ENCODE data around the gene BRD3OS. TPM values are rescaled to one million over a fixed set of nuclear protein-coding genes. Genes with fewer than 3 reads are reported as not detected.

Gene BRD3OS
- total and polyA plus RNA-seq, 2 of the 13 experiments (the other 11 are each of a cell fraction or from before 2014, with no cell fraction given): 4.9 to 5.7 TPM

GRCh38 chr9:134066913-134067851 lies 41.9 kb downstream of the BRD3OS start (continued):
- TF ChIP-seq ZNF510 (CRISPR knock-in tag; IDR thresholded peaks at IDR 0.05; ENCODE audit: low read depth) (no peak), ETV6 (CRISPR knock-in tag; conservative IDR thresholded peaks at IDR 0.05) (no peak), ZNF138 (CRISPR knock-in tag; IDR thresholded peaks at IDR 0.05; ENCODE audit: low read depth) (no peak), ZNF670 (CRISPR knock-in tag; IDR thresholded peaks at IDR 0.05; ENCODE audit: borderline replicate concordance) (no peak), ZNF792 (CRISPR knock-in tag; IDR thresholded peaks at IDR 0.05) (no peak), ATF1 (CRISPR knock-in tag; IDR thresholded peaks at IDR 0.05) (no peak), ZNF263 (CRISPR knock-in tag; IDR thresholded peaks at IDR 0.05) (no peak), SNAPC4 (CRISPR knock-in tag; IDR thresholded peaks at IDR 0.05) (no peak), MYC (CRISPR knock-in tag; IDR thresholded peaks at IDR 0.05; ENCODE audit: borderline replicate concordance) (0 out of 2 replicates have a peak, but pooled peaks have one; percentile 8), KDM5B (CRISPR knock-in tag; IDR thresholded peaks at IDR 0.05; ENCODE audit: borderline replicate concordance) (no peak), ZSCAN12 (CRISPR knock-in tag; IDR thresholded peaks at IDR 0.05) (no peak), CCDC6 (CRISPR knock-in tag; IDR thresholded peaks at IDR 0.05) (no peak), SIN3B (IDR thresholded peaks at IDR 0.05; ENCODE audit: low read length) (no peak), TAF1 (CRISPR knock-in tag; IDR thresholded peaks at IDR 0.05) (peak; percentile 24; the same call in 1 of the 2 replicates), ZNF337 (CRISPR knock-in tag; IDR thresholded peaks at IDR 0.05; ENCODE audit: borderline replicate concordance, low read depth) (no peak), RFX5 (IDR thresholded peaks at IDR 0.05; ENCODE audit: low read depth, low read length) (no peak), PRMT3 (CRISPR knock-in tag; IDR thresholded peaks at IDR 0.05; ENCODE audit: borderline replicate concordance, low read depth) (no peak), NRL (CRISPR knock-in tag; IDR thresholded peaks at IDR 0.05; ENCODE audit: borderline replicate concordance) (0 out of 2 replicates have a peak, but pooled peaks have one; percentile 40), ZFP36 (IDR thresholded peaks at IDR 0.05; ENCODE audit: borderline replicate concordance, low read depth, low read length, partially characterized antibody) (no peak), RBFOX2 (IDR thresholded peaks at IDR 0.05; ENCODE audit: low read depth, low read length) (0 out of 2 replicates have a peak, but pooled peaks have one; percentile 2)
- TF ChIP-seq, protein P1, sequence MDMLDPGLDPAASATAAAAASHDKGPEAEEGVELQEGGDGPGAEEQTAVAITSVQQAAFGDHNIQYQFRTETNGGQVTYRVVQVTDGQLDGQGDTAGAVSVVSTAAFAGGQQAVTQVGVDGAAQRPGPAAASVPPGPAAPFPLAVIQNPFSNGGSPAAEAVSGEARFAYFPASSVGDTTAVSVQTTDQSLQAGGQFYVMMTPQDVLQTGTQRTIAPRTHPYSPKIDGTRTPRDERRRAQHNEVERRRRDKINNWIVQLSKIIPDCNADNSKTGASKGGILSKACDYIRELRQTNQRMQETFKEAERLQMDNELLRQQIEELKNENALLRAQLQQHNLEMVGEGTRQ (IDR thresholded peaks at IDR 0.05; ENCODE audit: low read depth, low read length): no peak
- TF ChIP-seq, protein P1 (CRISPR knock-in tag; IDR thresholded peaks at IDR 0.05; ENCODE audit: borderline replicate concordance): no peak
